SU-DHL-6 (cell line): ENCODE results near the gene SMOC2.

ENCODE experiments used
- H2AFZ ChIP-seq: fragments of 200-600 bp; sonication (generic); 2 replicates; pipeline ENCODE4 v1.6.1; 2014; ENCODE audit warnings: low read depth, mild to moderate bottlenecking, moderate library complexity, mixed read lengths, antibody characterized with exemption, low read length; ENCODE audit not compliant: severe bottlenecking
- H3F3A ChIP-seq: fragments of 200-600 bp; shearing (Covaris generic); 2 replicates; pipeline ENCODE4 v1.6.0; 2016; ENCODE audit warnings: antibody characterized with exemption, mild to moderate bottlenecking; ENCODE audit not compliant: insufficient read depth
- H3K27ac ChIP-seq: fragments of 200-600 bp; sonication (generic); 2 replicates; pipeline ENCODE4 v1.5.1; 2016; ENCODE audit warnings: low read depth, mild to moderate bottlenecking, low read length, moderate library complexity, mixed read lengths
- H3K27me3 ChIP-seq: fragments of 200-600 bp; sonication (generic), shearing (Covaris generic); 2 replicates; pipeline ENCODE4 v1.6.0; 2014; ENCODE audit warnings: mild to moderate bottlenecking, low read length
- H3K36me3 ChIP-seq: fragments of 200-600 bp; sonication (generic); 2 replicates; pipeline ENCODE4 v1.6.1; 2014; ENCODE audit warnings: mild to moderate bottlenecking, low read length, mixed read lengths
- H3K4me2 ChIP-seq: fragments of 300-600, 200-600 bp; shearing (Covaris generic), sonication (generic); 2 replicates; pipeline ENCODE4 v1.6.0; 2014; ENCODE audit warnings: low read length, low read depth, mild to moderate bottlenecking; ENCODE audit not compliant: poor library complexity, severe bottlenecking
- H3K4me3 ChIP-seq: fragments of 200-600 bp; sonication (generic); 2 replicates; pipeline ENCODE4 v1.5.1; 2014; ENCODE audit warnings: antibody characterized with exemption, low read length, mild to moderate bottlenecking, mixed read lengths; ENCODE audit not compliant: insufficient read depth, poor library complexity, severe bottlenecking
- H3K79me2 ChIP-seq: fragments of 200-600 bp; sonication (generic); 2 replicates; pipeline ENCODE4 v1.6.1; 2014; ENCODE audit warnings: mild to moderate bottlenecking, low read length, moderate library complexity; ENCODE audit not compliant: insufficient read depth
- H3K9ac ChIP-seq: fragments of 200-600 bp; sonication (generic); 2 replicates; pipeline ENCODE4 v1.7.0; 2014; ENCODE audit warnings: mild to moderate bottlenecking, low read length
- H3K9me2 ChIP-seq: fragments of 200-600 bp; sonication (generic); replicated peaks from 2 replicates; pipeline ENCODE4 v1.6.1; 2014; ENCODE audit warnings: low read length; ENCODE audit not compliant: insufficient read depth
- H3K9me3 ChIP-seq: fragments of 200-600 bp; sonication (generic); 2 replicates; pipeline ENCODE4 v1.6.1; 2014; ENCODE audit warnings: low read length, mixed read lengths; ENCODE audit not compliant: insufficient read depth
- H4K20me1 ChIP-seq: fragments of 200-600 bp; sonication (generic); 2 replicates; pipeline ENCODE4 v1.6.1; 2014; ENCODE audit warnings: low read depth, mild to moderate bottlenecking, antibody characterized with exemption, low read length, moderate library complexity, mixed read lengths
- CTCF ChIP-seq: fragments of 200-600 bp; sonication (generic); IDR thresholded peaks from one replicate; pipeline ENCODE4 v1.5.1; 2017; ENCODE audit warnings: antibody characterized with exemption, mild to moderate bottlenecking, low read length, moderate library complexity; ENCODE audit not compliant: insufficient read depth, poor library complexity, severe bottlenecking
- EZH2phosphoT487 ChIP-seq: fragments of 200-600 bp; sonication (generic), shearing (Covaris generic); conservative IDR thresholded peaks from 2 replicates; pipeline ENCODE4 v1.6.1; 2018; ENCODE audit warnings: mild to moderate bottlenecking, antibody characterized with exemption, low read length, moderate library complexity, mixed read lengths

Gene SMOC2

GRCh38 chr6:168410554-168411011, 30.4 kb upstream of the SMOC2 start:
- H3F3A ChIP-seq, result no peaks in the 10 kb centered on the region
- no peak overlapping the region for H2AFZ ChIP-seq
- H3K9me2 ChIP-seq, result no peaks in the 10 kb centered on the region
- H3K9ac ChIP-seq, result no peak overlapping the region
- 0 out of 2 replicates have a peak, but pooled peaks cover 5% of the 10 kb centered on the region for H3K27me3 ChIP-seq
- no peak overlapping the region for H3K4me3 ChIP-seq
- no peaks in the 10 kb centered on the region for H3K9me3 ChIP-seq
- no peak overlapping the region for H3K27ac ChIP-seq
- H3K36me3 ChIP-seq, result no peaks in the 10 kb centered on the region
- H3K4me2 ChIP-seq, result no peak overlapping the region
- H3K79me2 ChIP-seq, result no peaks in the 10 kb centered on the region
- TF ChIP-seq EZH2phosphoT487 (no peak), CTCF (no peak)
- H4K20me1 ChIP-seq, result no peaks in the 10 kb centered on the region

GRCh38 chr6:168411130-168411529, 29.9 kb upstream of the SMOC2 start:
- Histone ChIP-seq H3K9me3 (no peaks in the 10 kb centered on the region), H4K20me1 (no peaks in the 10 kb centered on the region), H2AFZ (no peak overlapping the region), H3K4me3 (no peak overlapping the region), H3F3A (no peaks in the 10 kb centered on the region), H3K36me3 (no peaks in the 10 kb centered on the region), H3K9ac (no peak overlapping the region), H3K79me2 (no peaks in the 10 kb centered on the region), H3K27me3 (0 out of 2 replicates have a peak, but pooled peaks cover 2% of the 10 kb centered on the region), H3K4me2 (no peak overlapping the region), H3K27ac (no peak overlapping the region), H3K9me2 (no peaks in the 10 kb centered on the region)
- TF ChIP-seq CTCF (no peak), EZH2phosphoT487 (no peak)

GRCh38 chr6:168411793-168412192, 29.2 kb upstream of the SMOC2 start:
- Histone ChIP-seq H3K9me2 (no peaks in the 10 kb centered on the region), H3K36me3 (no peaks in the 10 kb centered on the region), H3K4me2 (no peak overlapping the region), H3K9ac (no peak overlapping the region), H3K9me3 (no peaks in the 10 kb centered on the region), H2AFZ (no peak overlapping the region), H3K79me2 (no peaks in the 10 kb centered on the region), H3K4me3 (no peak overlapping the region), H3K27ac (no peak overlapping the region), H3K27me3 (no peaks in the 10 kb centered on the region), H4K20me1 (no peaks in the 10 kb centered on the region), H3F3A (no peaks in the 10 kb centered on the region)
- TF ChIP-seq CTCF, result no peak
- no peak for TF ChIP-seq EZH2phosphoT487
